HG02840 (cell line): Measurements from ENCODE around the gene XCL2.
"Not testable (repeated sequence)": the region's sequence is repeated elsewhere in the genome, so short reads cannot be mapped to it uniquely, and the experiment has no call there.

Source experiments
- ATAC-seq: cut with Tn5 transposase; IDR thresholded peaks from one replicate; pipeline ENCODE4 v1.9.1; 2021; ENCODE audit warnings: mild to moderate bottlenecking, moderate library complexity, moderate number of reproducible peaks; ENCODE audit not compliant: unreplicated experiment, low FRiP score

Gene XCL2

GRCh38 chr1:168543840-168544498 lies at the start of gene XCL2:
TSS of gene XCL2 (minus strand) at chr1:168543997. CDS start at chr1:168543964, 33 bp downstream.
- not testable (repeated sequence) for ATAC-seq

GRCh38 chr1:168591641-168592250 lies 47.9 kb upstream of the XCL2 start:
- no peak for ATAC-seq

- ATAC-seq = no peak
Observed at GRCh38 chr1:168591066-168591465, 47.3 kb upstream of the XCL2 start.

- ATAC-seq = no peak
Observed at GRCh38 chr1:168589167-168589566, 45.4 kb upstream of the XCL2 start.

- ATAC-seq = no peak
Observed at GRCh38 chr1:168585937-168586336, 42.1 kb upstream of the XCL2 start.

GRCh38 chr1:168585191-168585590 lies 41.4 kb upstream of the XCL2 start:
- ATAC-seq = no peak

- ATAC-seq = no peak
Observed at GRCh38 chr1:168583571-168583970, 39.8 kb upstream of the XCL2 start.

- no peak for ATAC-seq
Observed at GRCh38 chr1:168582688-168583336, 39.0 kb upstream of the XCL2 start.

- ATAC-seq = no peak
Observed at GRCh38 chr1:168581817-168582572, 38.2 kb upstream of the XCL2 start.

GRCh38 chr1:168580991-168581390 lies 37.2 kb upstream of the XCL2 start:
- ATAC-seq = not testable (repeated sequence)

- ATAC-seq = not testable (repeated sequence)
Observed at GRCh38 chr1:168580290-168580689, 36.5 kb upstream of the XCL2 start.

GRCh38 chr1:168578531-168579185 lies 34.9 kb upstream of the XCL2 start:
- ATAC-seq = not testable (repeated sequence)

- not testable (repeated sequence) for ATAC-seq
Observed at GRCh38 chr1:168576245-168576688, 32.5 kb upstream of the XCL2 start, which contains the start of gene XCL1. TSS of gene XCL1 (plus strand) at chr1:168576605. CDS start at chr1:168576638, 33 bp downstream.

- ATAC-seq = not testable (repeated sequence)
Observed at GRCh38 chr1:168574234-168574633, 30.4 kb upstream of the XCL2 start.

- no peak for ATAC-seq
Observed at GRCh38 chr1:168572633-168573032, 28.8 kb upstream of the XCL2 start.

GRCh38 chr1:168570652-168571051 lies 26.9 kb upstream of the XCL2 start:
- ATAC-seq = no peak

GRCh38 chr1:168568346-168568745 lies 24.5 kb upstream of the XCL2 start:
- ATAC-seq = no peak

- no peak for ATAC-seq
Observed at GRCh38 chr1:168567568-168567967, 23.8 kb upstream of the XCL2 start.

- ATAC-seq = no peak
Observed at GRCh38 chr1:168567007-168567406, 23.2 kb upstream of the XCL2 start.

GRCh38 chr1:168565825-168566224 lies 22.0 kb upstream of the XCL2 start:
- no peak for ATAC-seq
